ENCODE results near the gene FRMD1.

- TF ChIP-seq POLR2A (IDR thresholded peaks at IDR 0.05): no peak
- TF ChIP-seq, protein P1, sequence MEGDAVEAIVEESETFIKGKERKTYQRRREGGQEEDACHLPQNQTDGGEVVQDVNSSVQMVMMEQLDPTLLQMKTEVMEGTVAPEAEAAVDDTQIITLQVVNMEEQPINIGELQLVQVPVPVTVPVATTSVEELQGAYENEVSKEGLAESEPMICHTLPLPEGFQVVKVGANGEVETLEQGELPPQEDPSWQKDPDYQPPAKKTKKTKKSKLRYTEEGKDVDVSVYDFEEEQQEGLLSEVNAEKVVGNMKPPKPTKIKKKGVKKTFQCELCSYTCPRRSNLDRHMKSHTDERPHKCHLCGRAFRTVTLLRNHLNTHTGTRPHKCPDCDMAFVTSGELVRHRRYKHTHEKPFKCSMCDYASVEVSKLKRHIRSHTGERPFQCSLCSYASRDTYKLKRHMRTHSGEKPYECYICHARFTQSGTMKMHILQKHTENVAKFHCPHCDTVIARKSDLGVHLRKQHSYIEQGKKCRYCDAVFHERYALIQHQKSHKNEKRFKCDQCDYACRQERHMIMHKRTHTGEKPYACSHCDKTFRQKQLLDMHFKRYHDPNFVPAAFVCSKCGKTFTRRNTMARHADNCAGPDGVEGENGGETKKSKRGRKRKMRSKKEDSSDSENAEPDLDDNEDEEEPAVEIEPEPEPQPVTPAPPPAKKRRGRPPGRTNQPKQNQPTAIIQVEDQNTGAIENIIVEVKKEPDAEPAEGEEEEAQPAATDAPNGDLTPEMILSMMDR (IDR thresholded peaks at IDR 0.05): no peak
These were observed 3.0 kb upstream of the FRMD1 start for GRCh38 chr6:168081858-168082546.

All from right lobe of liver (tissue), 4 donors.